GM18907 (cell line): ENCODE measurements around the gene GDF9.
"Not testable (repeated sequence)": the region's sequence is repeated elsewhere in the genome, so short reads cannot be mapped to it uniquely, and the experiment has no call there.

ENCODE experiments used
- ATAC-seq: cut with Tn5 transposase; IDR thresholded peaks from one replicate; pipeline ENCODE4 v1.9.1; 2021; ENCODE audit warnings: mild to moderate bottlenecking, moderate library complexity; ENCODE audit not compliant: unreplicated experiment

GDF9 gene

DNA sequence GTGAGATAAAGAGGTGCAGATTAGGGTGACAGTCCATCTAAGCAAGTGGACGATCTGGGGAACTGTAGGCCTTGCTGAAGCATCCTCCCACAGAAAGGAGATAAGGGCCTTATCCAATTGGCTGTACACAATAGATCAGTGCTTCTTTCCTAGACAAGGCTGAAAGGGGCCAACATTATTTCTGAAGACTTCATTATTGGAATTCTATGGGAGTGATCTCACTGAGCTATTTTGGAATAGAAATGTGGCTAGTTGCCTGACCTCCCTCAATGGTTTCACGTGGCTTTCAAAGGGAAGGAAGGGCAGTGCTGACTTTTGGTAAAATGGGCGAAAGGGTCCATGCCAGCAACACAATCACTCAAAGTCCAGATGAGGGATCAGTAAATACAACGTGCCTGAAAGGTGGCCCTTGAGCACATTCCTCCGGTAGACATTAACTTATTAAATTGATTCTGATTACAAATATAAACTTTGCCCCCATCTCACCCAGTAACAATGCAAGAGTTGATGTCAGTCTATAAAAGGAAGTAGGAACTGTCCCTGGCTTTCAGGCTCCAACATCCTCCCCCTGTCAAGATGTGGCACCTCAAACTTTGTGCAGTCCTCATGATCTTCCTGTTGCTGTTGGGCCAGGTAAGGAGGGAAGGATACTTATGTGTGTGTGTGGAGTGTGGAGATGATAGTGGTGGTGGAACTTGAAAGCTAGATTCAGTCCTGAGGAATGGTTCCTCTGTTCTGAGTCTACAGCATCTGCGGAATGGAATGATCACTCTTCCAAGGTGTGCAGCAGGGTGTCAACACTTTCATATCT lies 7.1 kb upstream of the GDF9 start, which contains the start of gene LEAP2:
TSS of gene LEAP2 (plus strand) at position 550 of the 811 bp plus-strand sequence. CDS start at position 577, 27 bp downstream.
- no peak for ATAC-seq

DNA sequence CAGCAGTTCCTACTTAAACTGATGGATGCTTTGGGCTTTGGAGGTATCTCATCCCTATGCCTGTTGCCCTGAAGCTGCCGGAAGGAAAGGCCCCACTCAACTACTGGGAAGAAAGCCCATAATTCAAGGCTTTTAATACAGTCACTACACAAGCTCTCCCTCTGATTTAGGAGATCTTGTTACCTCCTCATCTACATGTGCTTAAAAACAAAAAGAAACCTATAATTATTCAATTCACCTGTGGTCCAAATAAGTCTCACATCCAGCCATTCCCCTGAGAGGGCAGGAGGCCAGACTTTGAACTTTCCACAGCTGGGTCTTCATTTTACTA lies 6.5 kb upstream of the GDF9 start:
- no peak for ATAC-seq

DNA sequence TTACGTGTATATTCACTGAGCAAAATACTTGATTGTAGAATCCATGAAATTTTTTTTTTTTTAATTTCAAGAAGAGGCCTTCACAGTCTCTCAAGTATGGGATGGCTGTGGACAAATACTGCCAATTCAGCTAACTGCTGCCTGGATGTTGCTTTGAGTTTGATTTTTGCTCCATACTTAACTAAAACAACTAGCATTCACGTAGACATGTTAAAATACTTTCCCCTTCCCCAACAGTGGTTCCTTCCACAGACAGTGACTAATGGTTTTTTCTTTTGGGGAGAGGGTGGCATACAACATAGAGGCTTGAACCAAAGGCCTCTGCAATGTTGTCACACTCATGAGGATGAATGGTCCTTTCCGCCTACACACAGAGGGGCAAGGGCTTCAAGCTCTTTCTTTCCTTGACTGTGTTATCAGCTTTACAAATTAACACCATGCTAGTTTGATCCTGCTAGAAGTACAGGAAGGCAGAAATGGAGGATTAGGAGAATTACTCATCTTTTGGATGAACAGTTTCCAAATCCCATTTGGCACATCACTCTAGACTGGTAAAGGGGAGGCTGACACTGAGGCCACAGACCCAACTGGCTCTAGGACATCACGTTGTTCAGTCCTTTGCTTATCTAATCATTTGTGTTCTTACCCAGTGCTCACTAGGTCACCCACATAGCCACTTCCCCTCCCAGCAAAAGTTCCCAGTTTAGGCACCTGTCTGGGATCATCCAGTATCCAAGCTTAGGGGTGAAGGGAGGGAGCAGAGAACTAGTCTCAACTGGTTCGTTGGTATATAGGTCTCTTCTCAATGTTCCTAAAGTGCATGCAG lies 5.4 kb upstream of the GDF9 start:
- no peak for ATAC-seq

DNA sequence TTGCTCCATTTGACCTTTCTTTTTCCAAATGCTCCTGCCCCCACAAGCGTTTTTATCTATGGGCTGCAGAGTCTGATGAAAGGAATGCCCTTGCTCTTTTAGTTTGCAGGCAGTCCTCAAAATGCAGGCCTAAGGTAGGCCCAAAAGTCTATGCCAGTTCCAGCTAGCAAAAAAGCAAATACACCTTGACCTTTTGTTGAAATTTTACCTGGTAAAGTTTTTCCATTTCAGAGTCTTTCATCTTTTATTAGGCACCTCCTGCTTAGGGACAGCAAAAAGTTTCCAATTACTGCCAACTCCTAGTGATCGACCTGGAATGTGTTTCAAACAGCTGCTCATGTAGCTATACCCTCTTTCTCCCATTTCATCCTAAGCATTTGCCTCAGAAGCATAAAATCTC lies 4.5 kb upstream of the GDF9 start:
- ATAC-seq = no peak

DNA sequence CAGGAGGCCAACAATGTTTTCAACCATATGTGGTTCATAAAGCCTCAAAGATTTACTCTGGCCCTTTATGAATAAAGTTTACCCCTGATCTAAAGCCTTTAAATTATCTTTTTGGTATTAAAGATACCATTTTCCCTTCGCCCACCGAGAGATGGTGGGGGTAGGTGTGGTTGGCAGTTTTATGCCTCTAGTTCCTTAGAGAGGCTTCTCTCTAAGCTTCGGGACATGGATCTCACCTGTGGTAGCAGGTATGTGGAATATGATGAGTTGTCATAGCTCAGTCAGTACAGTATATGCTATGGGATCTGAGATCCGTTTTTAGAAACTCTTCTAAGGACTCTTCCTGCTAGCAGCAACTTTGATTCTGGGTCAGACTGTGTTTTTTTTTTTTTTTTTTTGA lies 2.5 kb upstream of the GDF9 start:
- ATAC-seq = no peak

DNA sequence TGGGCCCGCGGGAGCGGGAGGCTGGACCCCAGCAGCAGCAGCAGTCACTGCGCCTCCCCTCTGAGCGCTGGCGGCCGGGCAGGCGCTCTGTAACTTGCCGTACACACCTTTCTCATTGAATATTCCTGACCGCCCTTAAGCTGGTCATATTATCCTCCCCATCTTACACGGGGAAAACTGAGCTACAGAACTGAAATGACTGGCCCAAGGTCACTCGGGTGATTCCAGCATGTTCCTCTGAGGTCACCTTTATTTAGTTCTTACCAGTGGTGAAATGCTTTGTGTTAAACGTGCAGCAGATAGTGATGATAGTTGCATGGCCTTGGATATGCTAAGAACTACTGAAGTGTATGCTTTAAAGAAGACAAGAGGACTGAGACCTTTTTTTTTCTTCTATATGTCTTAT lies 780 bp upstream of the GDF9 start:
- no peak for ATAC-seq

DNA sequence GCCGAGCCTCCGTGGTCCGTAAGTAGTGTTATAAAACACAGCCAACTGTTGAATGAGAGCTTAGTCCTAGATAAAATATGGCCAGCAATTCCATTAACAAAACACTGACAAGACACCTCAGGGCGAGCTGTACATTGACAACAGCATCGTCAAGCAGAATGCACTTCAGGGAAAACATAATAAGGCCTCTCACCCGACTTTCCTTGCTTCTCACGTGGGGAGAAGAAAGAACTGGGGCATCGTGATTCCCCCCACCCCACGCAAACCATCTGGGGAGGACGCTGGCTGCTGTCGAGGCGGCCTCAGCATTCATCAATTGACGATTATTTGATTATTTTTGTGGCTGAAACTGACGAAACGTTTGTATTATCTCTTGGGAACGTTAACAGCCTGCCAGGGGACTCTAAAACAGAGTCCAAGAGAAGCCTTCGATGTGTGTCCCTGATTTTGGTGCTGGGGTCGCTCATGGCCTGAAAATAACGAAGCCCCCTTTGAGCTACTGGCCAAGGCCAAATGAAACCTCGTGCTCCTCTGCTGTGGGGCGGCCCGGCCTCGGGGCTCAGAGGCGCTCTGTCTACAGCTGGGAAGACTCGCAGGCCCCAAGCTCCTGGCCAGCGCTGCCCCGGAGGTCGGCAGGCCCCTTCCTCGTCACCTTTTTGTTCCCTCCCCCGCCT lies 464 bp downstream of the GDF9 start:
- peak; percentile 30 for ATAC-seq

DNA sequence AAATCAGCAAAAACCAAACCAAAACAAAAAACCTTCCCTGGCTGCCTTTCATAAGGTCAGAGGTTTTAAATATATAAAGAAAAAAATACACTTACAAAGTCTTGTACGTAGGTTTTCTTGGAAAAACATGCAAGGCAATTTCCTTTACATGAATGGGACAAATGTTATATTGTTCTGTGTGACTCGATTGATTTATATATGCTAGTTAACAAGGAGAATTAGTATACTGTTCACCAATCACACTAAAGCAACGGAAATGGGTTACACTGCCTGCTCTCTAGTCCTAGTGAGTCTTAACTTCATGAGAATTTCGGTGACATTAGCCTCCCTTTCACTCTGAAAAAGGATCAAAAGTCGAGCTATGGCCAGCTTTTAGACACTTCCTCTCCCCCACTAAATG lies 5.5 kb downstream of the GDF9 start:
- ATAC-seq = no peak

DNA sequence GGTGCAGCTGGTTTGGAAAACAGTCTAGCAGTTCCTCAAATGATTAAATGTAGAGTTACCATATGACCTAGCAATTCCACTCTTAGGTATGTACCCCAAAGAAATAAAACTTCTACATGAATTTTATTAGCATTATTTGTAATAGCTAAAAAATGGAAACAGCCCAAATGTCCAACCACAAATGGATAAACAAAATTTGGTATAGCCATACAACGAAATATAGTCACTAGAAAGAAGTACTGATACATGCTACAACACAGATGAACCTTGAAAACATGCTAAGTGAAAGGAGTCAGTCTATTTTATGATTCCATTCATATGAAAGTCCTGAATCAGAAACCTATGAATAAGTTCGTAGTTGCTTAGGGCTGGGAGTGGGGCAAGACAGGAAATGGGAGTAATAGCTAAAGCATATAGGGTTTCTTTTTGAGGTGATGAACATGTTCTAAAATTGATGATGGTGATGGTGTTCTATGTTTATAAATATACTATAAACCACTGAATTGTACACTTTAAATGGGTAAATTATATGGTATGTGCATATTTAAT lies 6.3 kb downstream of the GDF9 start:
- no peak for ATAC-seq

DNA sequence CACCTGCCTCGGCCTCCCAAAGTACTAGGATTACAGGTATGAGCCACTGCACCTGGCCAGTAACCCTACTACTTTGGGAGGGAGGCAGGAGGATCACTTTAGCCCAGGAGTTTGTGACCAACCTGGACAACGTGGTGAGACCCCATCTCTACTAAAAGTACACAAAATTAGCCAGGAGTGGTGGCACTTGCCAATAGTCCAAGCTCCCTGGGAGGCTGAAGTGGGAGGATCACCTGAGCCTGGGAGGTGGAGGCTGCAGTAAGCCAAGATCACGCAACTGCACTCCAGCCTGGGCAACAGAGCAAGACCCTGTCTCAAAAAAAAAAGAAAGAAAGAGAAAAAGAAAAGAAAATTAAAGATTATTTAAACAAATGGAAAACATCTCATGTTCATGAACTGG lies 10.3 kb downstream of the GDF9 start:
- no peak for ATAC-seq

DNA sequence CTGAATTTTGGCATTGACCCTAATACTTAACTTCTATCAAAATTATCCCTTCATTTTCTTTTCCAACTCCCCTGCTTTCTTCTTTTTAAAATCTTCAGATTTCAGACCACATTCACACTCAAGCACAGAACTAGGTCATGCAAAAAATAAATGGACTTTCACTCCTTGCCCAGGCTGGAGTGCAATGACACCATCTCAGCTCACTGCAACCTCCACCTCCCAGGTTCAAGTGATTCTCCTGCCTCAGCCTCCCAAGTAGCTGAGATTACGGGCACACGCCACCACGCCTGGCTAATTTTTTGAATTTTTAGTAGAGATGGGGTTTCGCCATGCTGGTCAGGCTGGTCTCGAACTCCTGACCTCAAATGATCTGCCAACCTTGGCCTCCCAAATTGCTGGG lies 11.3 kb downstream of the GDF9 start:
- not testable (repeated sequence) for ATAC-seq

DNA sequence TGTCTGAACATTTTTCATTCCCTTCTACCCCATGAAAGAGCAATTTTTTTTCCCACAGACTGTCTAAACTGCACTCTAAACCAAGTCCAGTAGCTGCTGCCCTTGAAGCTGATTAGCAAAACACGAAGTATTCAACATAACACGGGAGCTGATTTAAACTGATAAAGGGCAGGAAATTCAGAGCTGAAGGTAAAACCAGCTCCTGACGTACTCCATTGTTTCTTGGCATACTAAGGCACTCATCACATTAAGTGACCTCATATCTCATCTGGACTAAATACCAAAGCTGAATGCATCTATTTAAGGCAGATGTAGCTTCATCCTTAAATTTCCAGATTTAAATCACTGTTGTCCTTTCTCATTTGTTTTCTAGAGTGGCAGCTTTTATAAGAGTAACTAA lies 12.0 kb downstream of the GDF9 start:
- no peak for ATAC-seq

DNA sequence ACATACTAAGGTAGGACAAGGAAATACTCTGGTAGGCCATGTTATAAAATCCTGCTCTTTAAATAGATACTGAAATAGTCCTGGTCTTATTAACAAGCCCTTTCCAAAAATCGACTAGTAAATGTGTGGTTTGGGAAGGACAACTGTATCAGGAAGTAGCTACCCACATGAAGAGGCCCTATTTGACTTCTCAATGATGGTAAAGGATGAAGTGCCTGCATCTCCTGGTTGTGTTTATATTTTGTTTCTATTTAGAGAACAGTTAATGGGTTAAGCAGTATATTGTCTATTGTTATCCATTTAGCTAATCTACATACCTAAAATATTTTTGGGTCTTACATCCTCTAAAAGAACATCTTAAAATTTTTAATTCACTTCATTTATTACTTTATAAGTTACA lies 12.5 kb downstream of the GDF9 start:
- ATAC-seq = no peak

DNA sequence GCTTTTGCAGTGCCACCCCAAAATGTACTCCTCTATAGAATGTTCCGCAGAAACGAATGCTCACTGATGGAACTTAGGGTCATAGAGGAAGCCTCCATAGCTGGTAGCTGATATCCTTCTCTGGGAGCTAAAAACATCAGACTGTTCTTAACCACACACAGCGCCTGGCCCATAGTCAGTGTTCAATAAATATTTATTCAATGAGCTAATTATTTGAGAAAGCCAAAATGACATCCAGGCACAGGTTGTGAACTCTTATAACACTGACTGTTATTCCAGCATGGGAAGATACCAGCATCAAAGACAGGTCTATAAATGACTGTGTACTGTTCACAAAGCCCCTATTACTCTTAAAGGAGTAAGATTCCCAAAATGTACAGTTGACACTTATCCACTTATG lies 12.9 kb downstream of the GDF9 start:
- ATAC-seq = no peak

DNA sequence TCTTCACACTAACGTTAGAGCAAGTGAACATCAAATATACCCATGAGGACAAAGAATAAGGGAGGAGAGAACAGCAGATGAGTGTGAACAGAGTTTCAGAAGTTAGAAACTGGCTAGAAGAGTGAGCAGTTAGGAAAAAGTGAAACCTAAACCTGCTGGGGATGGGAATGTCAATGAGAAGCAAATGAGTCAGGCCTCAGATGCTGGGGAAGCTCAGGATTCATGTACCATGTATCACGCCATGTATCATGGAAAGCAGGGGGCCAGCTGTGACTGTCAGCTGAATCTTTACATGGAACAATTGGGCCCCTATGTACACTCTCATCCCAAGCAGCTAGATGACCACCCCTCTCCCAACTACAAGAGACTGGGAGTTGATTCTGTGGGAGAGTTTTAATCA lies 16.2 kb downstream of the GDF9 start:
- no peak for ATAC-seq

DNA sequence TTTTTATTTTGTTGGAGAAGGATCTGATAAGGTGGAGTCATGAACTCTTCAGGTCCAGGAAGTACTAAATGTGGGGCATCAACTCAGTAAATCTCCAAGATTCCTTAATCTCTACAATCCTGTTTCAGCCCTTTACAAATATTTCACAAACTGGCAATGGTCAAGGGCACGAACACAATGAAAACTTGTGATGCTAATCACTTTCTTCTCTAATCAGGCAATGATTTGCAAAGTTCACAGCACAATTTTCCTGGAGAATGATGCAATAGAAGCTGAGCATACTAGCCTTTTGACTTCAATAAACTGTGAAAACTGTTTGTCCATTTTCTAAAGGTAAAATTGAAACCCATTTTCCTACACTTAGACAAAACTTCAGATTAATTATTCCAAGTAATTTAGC lies 16.9 kb downstream of the GDF9 start:
- no peak for ATAC-seq

DNA sequence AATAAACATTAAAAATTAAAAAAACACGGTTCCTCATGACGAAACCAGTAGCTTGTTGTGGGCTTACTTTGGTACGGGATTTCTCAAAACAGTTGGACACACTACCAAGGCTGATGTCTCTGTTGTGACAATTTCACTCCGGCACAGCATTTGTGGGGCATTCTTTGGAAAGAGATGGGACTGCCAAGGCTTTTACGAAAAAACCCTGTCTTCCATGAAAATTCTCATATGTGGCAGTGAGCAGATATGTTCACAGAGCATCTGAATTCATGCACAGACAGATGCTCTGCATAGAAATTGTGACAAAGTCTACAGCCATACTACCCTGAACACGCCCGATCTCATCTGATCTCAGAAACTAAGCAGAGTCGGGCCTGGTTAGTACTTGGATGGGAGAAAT lies 18.0 kb downstream of the GDF9 start:
- ATAC-seq = no peak

DNA sequence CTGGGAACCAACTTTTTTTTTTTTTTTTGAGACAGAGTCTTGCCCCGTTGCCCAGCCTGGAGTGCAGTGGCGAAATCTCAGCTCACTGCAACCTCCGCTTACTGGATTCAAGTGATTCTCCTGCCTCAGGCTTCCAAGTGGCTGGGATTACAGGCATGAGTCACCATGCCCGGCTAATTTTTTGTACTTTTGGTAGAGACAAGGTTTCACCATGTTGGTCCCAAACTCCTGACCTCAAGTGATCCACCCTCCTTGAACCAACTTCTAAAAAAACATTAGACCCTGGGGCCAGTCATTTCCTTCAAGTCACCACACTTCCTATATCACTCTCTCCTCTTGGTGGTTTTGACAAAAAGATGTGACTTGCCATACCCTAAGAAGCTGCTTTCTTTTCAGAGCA lies 25.0 kb downstream of the GDF9 start:
- no peak for ATAC-seq

DNA sequence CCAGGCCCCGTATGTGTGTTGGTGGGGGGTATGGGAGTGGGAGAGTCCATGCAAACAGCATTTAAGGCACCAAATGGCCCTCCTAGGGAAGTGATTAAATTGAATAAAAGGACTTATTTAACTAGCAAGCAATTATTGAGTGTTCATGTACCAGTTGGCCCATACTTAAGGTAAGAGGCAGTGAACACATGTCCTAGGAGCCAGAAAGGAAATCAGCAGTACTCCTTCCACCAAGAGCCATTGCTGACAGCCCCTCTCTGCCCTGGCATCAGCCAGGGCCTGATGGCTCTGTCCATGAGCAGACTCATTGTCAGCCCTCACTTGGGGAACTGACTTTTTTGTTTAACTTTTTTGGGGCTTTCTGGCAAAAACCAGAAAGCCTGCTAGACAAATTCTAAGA lies 25.4 kb downstream of the GDF9 start:
- no peak for ATAC-seq

DNA sequence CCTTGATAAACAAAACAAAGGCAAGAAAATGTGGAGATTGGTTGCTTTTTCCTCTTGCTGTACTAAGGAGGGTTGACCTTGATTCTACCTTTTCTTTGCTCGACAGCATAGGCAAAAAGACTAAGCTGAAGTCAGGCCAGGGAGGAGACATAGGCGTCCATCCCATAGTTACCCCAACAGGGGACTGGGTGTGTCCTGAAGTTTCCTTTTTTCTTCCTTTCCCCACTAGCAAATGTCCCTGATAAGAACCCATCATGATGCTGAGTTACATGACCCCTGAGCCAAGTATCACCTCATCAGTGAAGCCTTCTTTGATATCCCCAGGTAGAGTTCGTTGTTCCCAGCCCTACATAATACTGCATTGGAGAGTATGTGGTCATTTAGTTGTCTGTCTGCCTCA lies 26.0 kb downstream of the GDF9 start:
- no peak for ATAC-seq
